SK-N-SH treated with all-trans-retinoic acid at 6 μM for 48 hours (cell line): ENCODE data around the gene GOLT1A.

Experiments used
- ARNTL ChIP-seq: fragments of 450-650 bp; formaldehyde crosslinking; IDR thresholded peaks from 2 replicates; pipeline ENCODE4 v1.5.0; 2020; ENCODE audit warnings: low read depth, mild to moderate bottlenecking, moderate library complexity, borderline replicate concordance
- BACH2 ChIP-seq: fragments of 250-450 bp; sonication (Bioruptor Pico); IDR thresholded peaks from 2 replicates; pipeline ENCODE4 v1.9.0; 2021; ENCODE audit warnings: mild to moderate bottlenecking, borderline replicate concordance
- CSDC2 ChIP-seq: fragments of 250-450 bp; sonication (Bioruptor Pico); IDR thresholded peaks from 2 replicates; pipeline ENCODE4 v1.5.0; 2020; ENCODE audit warnings: mild to moderate bottlenecking, moderate library complexity
- CSRNP3 ChIP-seq: fragments of 250-450 bp; sonication (Bioruptor Pico); IDR thresholded peaks from 2 replicates; pipeline ENCODE4 v1.5.1; 2021; ENCODE audit warnings: mild to moderate bottlenecking, moderate library complexity
- ESRRG ChIP-seq: fragments of 250-450 bp; sonication (Bioruptor Pico); IDR thresholded peaks from 2 replicates; pipeline ENCODE4 v1.6.1; 2021; ENCODE audit warnings: mild to moderate bottlenecking
- ISL1 ChIP-seq: fragments of 250-450 bp; sonication (Bioruptor Pico); IDR thresholded peaks from 2 replicates; pipeline ENCODE4 v2.1.2; 2022; ENCODE audit warnings: mild to moderate bottlenecking, moderate library complexity
- PATZ1 ChIP-seq: fragments of 250-450 bp; sonication (Bioruptor Pico); IDR thresholded peaks from 2 replicates; pipeline ENCODE4 v1.8.0; 2020; ENCODE audit warnings: mild to moderate bottlenecking, moderate library complexity, borderline replicate concordance
- RARB ChIP-seq: fragments of 250-450 bp; sonication (Bioruptor Pico); IDR thresholded peaks from 2 replicates; pipeline ENCODE4 v1.8.0; 2021; ENCODE audit warnings: mild to moderate bottlenecking, moderate library complexity
- TCF4 ChIP-seq: fragments of 250-450 bp; sonication (Bioruptor Pico); IDR thresholded peaks from 2 replicates; pipeline ENCODE4 v1.8.0; 2021; ENCODE audit warnings: mild to moderate bottlenecking, moderate library complexity, borderline replicate concordance
- TOX ChIP-seq: fragments of 250-450 bp; sonication (Bioruptor Pico); IDR thresholded peaks from 2 replicates; pipeline ENCODE4 v1.8.0; 2021; ENCODE audit warnings: mild to moderate bottlenecking, moderate library complexity, borderline replicate concordance
- ZFP3 ChIP-seq: fragments of 250-450 bp; sonication (Bioruptor Pico); IDR thresholded peaks from 2 replicates; pipeline ENCODE4 v1.5.0; 2020; ENCODE audit warnings: mild to moderate bottlenecking, moderate library complexity
- ZFP30 ChIP-seq: fragments of 450-650 bp; formaldehyde crosslinking; IDR thresholded peaks from 2 replicates; pipeline ENCODE4 v1.5.0; 2022; ENCODE audit warnings: mild to moderate bottlenecking, moderate library complexity
- ZNF8 ChIP-seq: fragments of 450-650 bp; formaldehyde crosslinking; IDR thresholded peaks from 2 replicates; pipeline ENCODE4 v1.5.0; 2020; ENCODE audit warnings: mild to moderate bottlenecking, moderate library complexity

- TF ChIP-seq ESRRG (no peak), BACH2 (no peak), ARNTL (CRISPR knock-in tag) (no peak), ZFP30 (CRISPR knock-in tag) (no peak), CSRNP3 (CRISPR knock-in tag) (no peak), RARB (CRISPR knock-in tag) (no peak), TOX (CRISPR knock-in tag) (no peak), ISL1 (no peak), CSDC2 (CRISPR knock-in tag) (no peak), PATZ1 (CRISPR knock-in tag) (no peak), ZFP3 (CRISPR knock-in tag) (no peak), ZNF8 (no peak), TCF4 (CRISPR knock-in tag) (no peak)
These were observed 59.1 kb downstream of the GOLT1A start for GRCh38 chr1:204154568-204155255.
